NB4 (cell line): ENCODE data around the gene PHACTR1.
"Not testable (repeated sequence)": the region's sequence is repeated elsewhere in the genome, so short reads cannot be mapped to it uniquely, and the experiment has no call there.

ENCODE experiments used
- DNase-seq: peaks from one replicate; pipeline ENCODE4 v3.0.0; 2010; ENCODE audit warnings: low read depth
- H3K4me3 ChIP-seq: one replicate; pipeline ENCODE4 v1.5.1; 2011; ENCODE audit warnings: mild to moderate bottlenecking, low read depth, low read length, moderate library complexity
- CTCF ChIP-seq: IDR thresholded peaks from one replicate; pipeline ENCODE4 v1.5.1; 2012; ENCODE audit warnings: low read depth, low read length
- MAX ChIP-seq: IDR thresholded peaks from 2 replicates; pipeline ENCODE4 v1.6.1; 2011; ENCODE audit warnings: low read depth, low read length
- MYC ChIP-seq: IDR thresholded peaks from 2 replicates; pipeline ENCODE4 v1.6.1; 2011; ENCODE audit warnings: low read depth, low read length
- POLR2A ChIP-seq: IDR thresholded peaks from 2 replicates; pipeline ENCODE4 v1.6.1; 2011; ENCODE audit warnings: mild to moderate bottlenecking; ENCODE audit not compliant: insufficient read length; ENCODE audit errors: extremely low read depth

PHACTR1 gene

GRCh38 chr6:13239530-13240455 is 523.2 kb downstream of the PHACTR1 start:
- TF ChIP-seq CTCF (no peak), MYC (no peak), POLR2A (no peak), MAX (no peak)
- no peak overlapping the region for H3K4me3 ChIP-seq
- no peak for DNase-seq

GRCh38 chr6:13241364-13241763 is 524.8 kb downstream of the PHACTR1 start:
- no peak for DNase-seq
- H3K4me3 ChIP-seq = no peak overlapping the region
- TF ChIP-seq POLR2A (no peak), MYC (no peak), CTCF (no peak), MAX (no peak)

GRCh38 chr6:13242178-13242577 is 525.6 kb downstream of the PHACTR1 start:
- TF ChIP-seq MAX = no peak
- no peak for DNase-seq
- H3K4me3 ChIP-seq = no peak overlapping the region

- no peak overlapping the region for H3K4me3 ChIP-seq
- no peak for DNase-seq
- TF ChIP-seq POLR2A = no peak
- TF ChIP-seq MAX = no peak
These were observed 526.0 kb downstream of the PHACTR1 start for GRCh38 chr6:13242590-13242989.

- H3K4me3 ChIP-seq = no peak overlapping the region
- no peak for TF ChIP-seq CTCF
- no peak for TF ChIP-seq POLR2A
- TF ChIP-seq MYC = no peak
- no peak for TF ChIP-seq MAX
- DNase-seq = no peak
These were observed 526.5 kb downstream of the PHACTR1 start for GRCh38 chr6:13243033-13243432.

- not testable (repeated sequence) for H3K4me3 ChIP-seq, DNase-seq
These were observed 527.2 kb downstream of the PHACTR1 start for GRCh38 chr6:13243745-13244144.

GRCh38 chr6:13247627-13248026 is 531.1 kb downstream of the PHACTR1 start:
- TF ChIP-seq CTCF (no peak), POLR2A (no peak), MYC (no peak), MAX (no peak)
- no peak overlapping the region for H3K4me3 ChIP-seq
- no peak for DNase-seq
